Daoy (cell line): Measurements from ENCODE around the gene WNT3A. TPM values are rescaled to one million over a fixed set of nuclear protein-coding genes. Genes with fewer than 3 reads are reported as not detected.

Experiments
- total RNA-seq: library from RNA; depleted of rRNA; stranded (reverse); fragments of >200 nt; shearing (Covaris generic); gene quantifications from 2 replicates; pipeline ENCODE4 v1.2.3, GENCODE V29; 2014; rRNA removed

The WNT3A gene
- total RNA-seq, 1 experiment from 2014 or later = not detected

Other genes starting within 250 kb of the WNT3A start
- gene PRSS38, start 191.3 kb upstream of the WNT3A start, total RNA-seq = not detected in 2 replicates
- 0.57 and 1.8 TPM in 2 replicates for gene WNT9A, start 59.1 kb upstream of the WNT3A start, total RNA-seq
- 122 and 144 TPM in 2 replicates for gene ARF1, start 75.7 kb downstream of the WNT3A start, total RNA-seq
- 14.8 and 19.9 TPM in 2 replicates for gene C1orf35, start 96.3 kb downstream of the WNT3A start, total RNA-seq
- 88.6 and 137 TPM in 2 replicates for gene MRPL55, start 102.3 kb downstream of the WNT3A start, total RNA-seq
- 218 and 268 TPM in 2 replicates for gene GUK1, start 133.3 kb downstream of the WNT3A start, total RNA-seq
- gene GJC2, start 142.9 kb downstream of the WNT3A start, total RNA-seq = 0.17 and 0.60 TPM in 2 replicates
- 3.5 and 5.1 TPM in 2 replicates for gene IBA57, start 158.8 kb downstream of the WNT3A start, total RNA-seq
- gene OBSCN, start 201.0 kb downstream of the WNT3A start, total RNA-seq = 2.2 and 4.1 TPM in 2 replicates